WTC11 (cell line): ENCODE data around the gene PRR7. TPM values are rescaled to one million over a fixed set of nuclear protein-coding genes. Genes with fewer than 3 reads are reported as not detected.
A peak's percentile ranks its signal among the peaks of the same experiment; 100 is the strongest.

Experiments
- ATAC-seq: fragments of 200-7000 bp; cut with Tn5 transposase; 2 replicates; pipeline ENCODE4 v1.10.0; 2021; ENCODE audit warnings: mild to moderate bottlenecking, moderate library complexity
- CTCF ChIA-PET: fragments of 300-600 bp; sonication (Branson Sonifier 250); formaldehyde crosslinking; loops from one replicate; lab custom pipeline; 2021; ENCODE audit warnings: antibody characterized with exemption; lab: Charles Lee
- POLR2A ChIA-PET: fragments of 350-600 bp; sonication (Branson Sonifier 250); formaldehyde crosslinking; loops from one replicate; lab custom pipeline; 2021; ENCODE audit warnings: antibody characterized with exemption; lab: Charles Lee
- DNase-seq: peaks from one replicate; pipeline ENCODE4 v3.0.0; 2021; ENCODE audit warnings: low spot score
- H3K27ac Mint-ChIP-seq: 2 replicates; pipeline ENCODE4 v1.8.0; 2021; ENCODE audit warnings: mixed read lengths
- H3K27me3 Mint-ChIP-seq: 2 replicates; pipeline ENCODE4 v1.8.0; 2021; ENCODE audit warnings: low read depth, mild to moderate bottlenecking, moderate library complexity, mixed read lengths
- H3K36me3 Mint-ChIP-seq: 2 replicates; pipeline ENCODE4 v1.8.0; 2021; ENCODE audit warnings: mixed read lengths
- H3K4me1 Mint-ChIP-seq: 2 replicates; pipeline ENCODE4 v1.8.0; 2022; ENCODE audit warnings: mixed read lengths
- H3K4me3 Mint-ChIP-seq: 2 replicates; pipeline ENCODE4 v1.8.0; 2021; ENCODE audit warnings: mild to moderate bottlenecking, moderate library complexity, mixed read lengths
- H3K9me3 Mint-ChIP-seq: 2 replicates; pipeline ENCODE4 v1.8.0; 2021; ENCODE audit warnings: mixed read lengths
- AFF4 ChIP-seq: sonication (generic); formaldehyde crosslinking; IDR thresholded peaks from 2 replicates; pipeline ENCODE4 v1.8.1; 2023; ENCODE audit warnings: mild to moderate bottlenecking, missing genetic modification reagents, borderline replicate concordance
- ATF1 ChIP-seq: sonication (generic); formaldehyde crosslinking; IDR thresholded peaks from 2 replicates; pipeline ENCODE4 v1.8.1; 2023; ENCODE audit warnings: mild to moderate bottlenecking, moderate library complexity, missing genetic modification reagents
- CBFB ChIP-seq: sonication (generic); formaldehyde crosslinking; IDR thresholded peaks from 2 replicates; pipeline ENCODE4 v1.8.1; 2022; ENCODE audit warnings: mild to moderate bottlenecking, low read depth, missing genetic modification reagents
- E2F4 ChIP-seq: sonication (generic); formaldehyde crosslinking; IDR thresholded peaks from 2 replicates; pipeline ENCODE4 v1.8.1; 2022; ENCODE audit warnings: low read depth, mild to moderate bottlenecking, moderate library complexity, missing genetic modification reagents, borderline replicate concordance
- EMX1 ChIP-seq: fragments of 250-450 bp; sonication (Bioruptor Pico); IDR thresholded peaks from 2 replicates; pipeline ENCODE4 v1.8.0; 2021; ENCODE audit warnings: mild to moderate bottlenecking
- ERG ChIP-seq: fragments of 250-450 bp; sonication (Bioruptor Pico); IDR thresholded peaks from 2 replicates; pipeline ENCODE4 v1.8.0; 2021; ENCODE audit warnings: mild to moderate bottlenecking
- KAT7 ChIP-seq: sonication (generic); formaldehyde crosslinking; IDR thresholded peaks from 2 replicates; pipeline ENCODE4 v1.8.1; 2023; ENCODE audit warnings: missing genetic modification reagents, mild to moderate bottlenecking, borderline replicate concordance
- MXD4 ChIP-seq: fragments of 250-450 bp; sonication (Bioruptor Pico); IDR thresholded peaks from 2 replicates; pipeline ENCODE4 v1.8.0; 2021; ENCODE audit warnings: mild to moderate bottlenecking, moderate library complexity, borderline replicate concordance
- NR1H2 ChIP-seq: sonication (generic); formaldehyde crosslinking; IDR thresholded peaks from 2 replicates; pipeline ENCODE4 v1.9.0; 2021; ENCODE audit warnings: mild to moderate bottlenecking, moderate library complexity, missing genetic modification reagents
- RELA ChIP-seq: sonication (generic); formaldehyde crosslinking; IDR thresholded peaks from 2 replicates; pipeline ENCODE4 v1.8.1; 2022; ENCODE audit warnings: missing genetic modification reagents, mild to moderate bottlenecking, borderline replicate concordance
- RORB ChIP-seq: fragments of 250-450 bp; sonication (Bioruptor Pico); IDR thresholded peaks from 2 replicates; pipeline ENCODE4 v1.9.0; 2021; ENCODE audit warnings: mild to moderate bottlenecking
- TP53 ChIP-seq: sonication (generic); formaldehyde crosslinking; IDR thresholded peaks from 2 replicates; pipeline ENCODE4 v1.8.1; 2023; ENCODE audit warnings: mild to moderate bottlenecking, missing genetic modification reagents
- ZBTB21 ChIP-seq: sonication (generic); formaldehyde crosslinking; IDR thresholded peaks from 2 replicates; pipeline ENCODE4 v1.8.1; 2023; ENCODE audit warnings: mild to moderate bottlenecking, missing genetic modification reagents, borderline replicate concordance
- ZNF138 ChIP-seq: sonication (generic); formaldehyde crosslinking; conservative IDR thresholded peaks from 2 replicates; pipeline ENCODE4 v1.8.1; 2022; ENCODE audit warnings: mild to moderate bottlenecking, moderate library complexity, missing genetic modification reagents
- ZNF281 ChIP-seq: sonication (generic); formaldehyde crosslinking; IDR thresholded peaks from 2 replicates; pipeline ENCODE4 v1.8.0; 2023; ENCODE audit warnings: mild to moderate bottlenecking, missing genetic modification reagents
- ZNF416 ChIP-seq: fragments of 250-450 bp; sonication (Bioruptor Pico); IDR thresholded peaks from 2 replicates; pipeline ENCODE4 v1.9.0; 2021; ENCODE audit warnings: mild to moderate bottlenecking, inconsistent platforms
- total RNA-seq: library from RNA; stranded (reverse); gene quantifications from 3 replicates; pipeline ENCODE4 v1.2.3, GENCODE V29; 2021

Gene PRR7
- total RNA-seq, 1 experiment from 2014 or later, result 13.1 TPM

- DNase-seq (no peak), ATAC-seq (no peak)
- Mint-ChIP-seq H3K27me3 (no peaks in the 10 kb centered on the region), H3K9me3 (no peaks in the 10 kb centered on the region), H3K4me3 (no peak overlapping the region), H3K36me3 (peaks cover 39% of the 10 kb centered on the region), H3K27ac (no peak overlapping the region), H3K4me1 (peaks cover 12% of the 10 kb centered on the region)
- TF ChIP-seq NR1H2 (CRISPR knock-in tag), result no peak
- no peak for TF ChIP-seq AFF4 (CRISPR knock-in tag)
- no peak for TF ChIP-seq E2F4
- CTCF ChIA-PET, result interaction anchor here (0.6 to 2.8 kb wide), 3 partner anchors 33 to 56 kb away, joined by 7 to 41 read pairs (median 33); partner anchors contain the start of gene GRK6
- POLR2A ChIA-PET, result interaction anchor here (1.1 kb wide), 2 partner anchors 10 to 13 kb away, joined by 4 read pairs; no protein-coding TSS in a partner anchor
These were observed 12.7 kb downstream of the PRR7 start for GRCh38 chr5:177459357-177459756.

GRCh38 chr5:177459819-177460628 is 13.4 kb downstream of the PRR7 start:
- Mint-ChIP-seq H3K4me3 (no peak overlapping the region), H3K27ac (no peak overlapping the region), H3K9me3 (peaks cover under 1% of the 10 kb centered on the region), H3K4me1 (peaks cover 12% of the 10 kb centered on the region), H3K27me3 (no peaks in the 10 kb centered on the region), H3K36me3 (peaks cover 43% of the 10 kb centered on the region)
- CTCF ChIA-PET, result interaction anchor here (1.0 to 1.4 kb wide), 2 partner anchors 29 to 35 kb away, joined by 3 to 5 read pairs; no protein-coding TSS in a partner anchor
- TF ChIP-seq EMX1 (CRISPR knock-in tag) (no peak), ERG (CRISPR knock-in tag) (no peak), CBFB (no peak), ZNF416 (CRISPR knock-in tag) (no peak), RELA (CRISPR knock-in tag) (0 out of 2 replicates have a peak, but pooled peaks have one; percentile 46), ZNF138 (CRISPR knock-in tag) (no peak), KAT7 (no peak)
- no peak for DNase-seq
- no peak for ATAC-seq
- POLR2A ChIA-PET, result interaction anchor here (1.1 kb wide), 2 partner anchors 9 to 12 kb away, joined by 4 read pairs; no protein-coding TSS in a partner anchor

GRCh38 chr5:177462021-177462670 is 15.5 kb downstream of the PRR7 start:
- DNase-seq (no peak), ATAC-seq (no peak)
- ChIA-PET POLR2A (no interaction called here), CTCF (no interaction called here)
- no peak overlapping the region for H3K4me3 Mint-ChIP-seq
- H3K36me3 Mint-ChIP-seq, result peaks cover 62% of the 10 kb centered on the region
- no peaks in the 10 kb centered on the region for H3K27me3 Mint-ChIP-seq
- H3K4me1 Mint-ChIP-seq, result peaks cover 4% of the 10 kb centered on the region
- H3K9me3 Mint-ChIP-seq, result peaks cover 10% of the 10 kb centered on the region
- H3K27ac Mint-ChIP-seq, result no peak overlapping the region
- TF ChIP-seq MXD4 (CRISPR knock-in tag) (no peak), ZBTB21 (no peak), RORB (CRISPR knock-in tag) (no peak), TP53 (CRISPR knock-in tag) (no peak), ZNF281 (CRISPR knock-in tag) (no peak), ATF1 (CRISPR knock-in tag) (no peak), ERG (CRISPR knock-in tag) (no peak), EMX1 (CRISPR knock-in tag) (no peak)
